GM12874 (cell line): Measurements from ENCODE around the gene EPHX1.

Experiments used
- CTCF ChIP-seq: IDR thresholded peaks from 2 replicates; pipeline ENCODE4 v1.5.1; 2011; ENCODE audit warnings: low read depth, mild to moderate bottlenecking, control low read depth, low read length, moderate library complexity; ENCODE audit not compliant: insufficient read depth

Gene EPHX1

GRCh38 chr1:225819346-225820192 lies 9.6 kb downstream of the EPHX1 start:
- TF ChIP-seq CTCF = no peak

DNA sequence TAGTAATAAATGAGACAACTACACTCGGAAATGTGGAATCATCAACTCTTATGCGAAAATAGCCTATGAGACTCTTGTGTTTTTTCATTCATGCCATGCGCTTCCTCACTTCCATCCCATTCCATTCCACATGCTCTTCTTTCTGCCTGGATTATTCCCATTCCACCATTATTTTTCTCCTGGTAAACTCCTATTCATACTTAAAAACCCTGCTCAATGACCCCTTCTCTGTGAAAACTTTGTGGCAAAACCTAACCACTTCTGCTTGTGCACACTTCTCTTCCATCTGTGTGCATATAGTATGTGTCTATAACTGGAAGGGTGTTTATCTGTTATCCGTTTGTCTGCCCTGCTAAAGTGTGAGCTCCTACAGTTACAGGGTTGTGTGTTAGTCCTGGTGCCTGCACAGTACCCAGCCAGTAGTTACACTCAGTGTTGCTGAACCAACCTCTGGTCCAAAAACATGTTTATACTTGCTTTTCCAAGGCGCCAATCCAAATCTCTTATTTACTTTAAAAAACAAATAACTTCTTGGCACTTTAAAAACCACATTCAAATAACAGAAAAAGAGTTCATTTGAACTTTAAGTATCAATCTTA lies 10.7 kb downstream of the EPHX1 start:
- no peak for TF ChIP-seq CTCF

GRCh38 chr1:225822655-225823403 lies 12.9 kb downstream of the EPHX1 start:
- TF ChIP-seq CTCF = no peak

DNA sequence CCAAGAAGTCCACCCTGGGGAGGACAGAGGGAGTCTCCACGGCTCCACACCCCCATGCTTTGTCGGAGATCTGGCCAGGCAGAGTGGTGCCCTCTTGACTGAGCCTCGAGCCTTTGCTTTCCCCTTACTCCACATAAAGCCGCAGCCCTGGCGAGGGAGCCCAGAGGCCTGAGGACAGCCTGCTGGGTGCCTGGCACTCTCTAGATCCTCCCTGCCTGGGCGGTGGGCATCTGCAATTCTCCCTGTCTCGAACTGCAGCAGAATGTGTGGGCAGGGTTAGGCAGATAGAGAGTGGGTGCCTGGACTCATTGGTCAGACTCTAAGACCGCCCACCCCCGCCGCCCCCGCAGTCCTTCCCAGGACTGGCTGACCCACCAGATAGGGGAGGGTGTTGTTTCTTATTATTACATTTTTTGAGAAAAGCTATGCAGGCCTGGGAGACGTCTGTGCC lies 13.9 kb downstream of the EPHX1 start:
- TF ChIP-seq CTCF = no peak

DNA sequence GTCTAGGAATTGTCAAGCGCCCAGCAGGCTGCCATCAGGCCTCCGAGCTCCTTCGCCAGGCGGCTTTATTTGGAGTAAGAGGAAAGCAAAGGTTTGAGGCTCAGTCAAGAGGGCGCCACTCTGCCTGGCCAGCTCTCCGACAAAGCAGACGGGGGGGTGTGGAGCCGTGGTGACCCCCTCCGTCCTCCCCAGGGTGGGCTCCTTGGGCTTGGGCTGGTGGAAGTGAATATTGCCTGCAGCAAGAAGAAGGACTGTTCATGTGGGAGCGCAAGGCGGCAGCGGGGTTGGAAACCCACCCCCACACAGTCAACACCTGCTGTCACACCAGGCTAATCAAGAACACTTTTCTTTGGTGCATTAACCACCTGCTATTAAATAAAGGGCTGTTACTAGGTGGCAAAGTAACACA lies 14.6 kb downstream of the EPHX1 start:
- no peak for TF ChIP-seq CTCF

DNA sequence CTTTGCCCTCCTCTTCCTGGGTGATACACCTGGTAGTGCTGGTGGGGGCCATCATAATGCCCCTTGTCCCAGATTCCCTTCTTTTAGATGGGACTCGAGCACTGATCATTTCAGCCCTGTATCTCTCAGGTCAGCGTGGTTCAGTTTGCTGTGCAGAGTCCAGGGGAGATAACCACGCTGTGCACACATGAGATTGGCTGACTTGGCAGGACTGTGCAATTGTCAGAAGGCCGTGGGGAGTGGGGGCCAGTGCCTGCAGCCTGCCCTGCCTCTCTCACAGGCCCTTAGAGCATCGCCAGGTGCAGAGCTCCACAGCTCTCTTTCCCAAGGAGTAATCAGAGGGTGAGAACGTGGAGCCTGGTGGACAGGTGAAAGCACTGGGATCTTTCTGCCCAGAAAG lies 15.2 kb downstream of the EPHX1 start:
- TF ChIP-seq CTCF = no peak

GRCh38 chr1:225825607-225826007 lies 15.7 kb downstream of the EPHX1 start:
- no peak for TF ChIP-seq CTCF
